HFFc6 (cell line): Measurements from ENCODE around the gene LFNG. TPM values are rescaled to one million over a fixed set of nuclear protein-coding genes. Genes with fewer than 3 reads are reported as not detected.
A peak's percentile ranks its signal among the peaks of the same experiment; 100 is the strongest.

ENCODE experiments used
- DNase-seq: peaks from one replicate; pipeline ENCODE4 v3.0.0-alpha.2; 2018
- H3K27ac Mint-ChIP-seq: 2 replicates; pipeline ENCODE4 v1.8.0; 2020; ENCODE audit warnings: mild to moderate bottlenecking, mixed read lengths
- H3K27me3 Mint-ChIP-seq: 2 replicates; pipeline ENCODE4 v1.8.0; 2021; ENCODE audit warnings: mild to moderate bottlenecking, moderate library complexity, mixed read lengths; ENCODE audit not compliant: insufficient read depth
- H3K36me3 Mint-ChIP-seq: 2 replicates; pipeline ENCODE4 v1.8.0; 2021; ENCODE audit warnings: low read depth, mixed read lengths
- H3K4me1 Mint-ChIP-seq: 2 replicates; pipeline ENCODE4 v1.8.0; 2020; ENCODE audit warnings: low read depth, mixed read lengths
- H3K4me3 Mint-ChIP-seq: 2 replicates; pipeline ENCODE4 v1.8.0; 2020; ENCODE audit warnings: mild to moderate bottlenecking, moderate library complexity, mixed read lengths
- H3K9me3 Mint-ChIP-seq: 2 replicates; pipeline ENCODE4 v1.8.0; 2020; ENCODE audit warnings: mild to moderate bottlenecking, mixed read lengths
- CTCF ChIP-seq: fragments of 200-600 bp; sonication (generic); IDR thresholded peaks from 2 replicates; pipeline ENCODE4 v1.5.0; 2021; ENCODE audit warnings: antibody characterized with exemption, mild to moderate bottlenecking
- total RNA-seq, 6 experiments: library from RNA; stranded (reverse); fragmentation: NEBNext Ultra II Directional; extraction: Animal tissue kit (Norgen Biotek cat#: 25700); gene quantifications; 2 replicates in 1 of 6; 3 replicates in 5 of 6; pipeline ENCODE4 v1.2.3, GENCODE V29; 2021

Gene LFNG
- total RNA-seq, 6 experiments from 2014 or later, result 8.6 to 11.7 (median 9.6) TPM

- Mint-ChIP-seq H3K36me3 (no peaks in the 10 kb centered on the region; the same call in 1 of the 2 replicates), H3K9me3 (no peaks in the 10 kb centered on the region), H3K27ac (peak overlapping the region; percentile 25; the same call in 1 of the 2 replicates), H3K4me3 (peak overlapping the region; percentile 91), H3K4me1 (peaks cover 52% of the 10 kb centered on the region), H3K27me3 (peaks cover 2% of the 10 kb centered on the region)
- peak; percentile 45 for DNase-seq
- TF ChIP-seq CTCF, result no peak
Observed at GRCh38 chr7:2520761-2521290, 1.3 kb downstream of the LFNG start.

- peaks cover 47% of the 10 kb centered on the region for H3K4me1 Mint-ChIP-seq
- no peaks in the 10 kb centered on the region for H3K9me3 Mint-ChIP-seq
Observed at GRCh38 chr7:2521341-2521745, 1.8 kb downstream of the LFNG start.

GRCh38 chr7:2521952-2522591 is 2.5 kb downstream of the LFNG start:
- no peaks in the 10 kb centered on the region for H3K9me3 Mint-ChIP-seq
- peaks cover 2% of the 10 kb centered on the region for H3K27me3 Mint-ChIP-seq
- H3K27ac Mint-ChIP-seq, result peak overlapping the region; percentile 70
- H3K4me3 Mint-ChIP-seq, result peak overlapping the region; percentile 91
- TF ChIP-seq CTCF, result peak; percentile 45
- H3K36me3 Mint-ChIP-seq, result no peaks in the 10 kb centered on the region; the same call in 1 of the 2 replicates
- H3K4me1 Mint-ChIP-seq, result peaks cover 41% of the 10 kb centered on the region
- peak; percentile 38 for DNase-seq

More at GRCh38 chr7:2521341-2521745, 1.8 kb downstream of the LFNG start:
- Mint-ChIP-seq H3K27me3 (peaks cover 2% of the 10 kb centered on the region), H3K27ac (peak overlapping the region; percentile 70), H3K36me3 (no peaks in the 10 kb centered on the region; the same call in 1 of the 2 replicates), H3K4me3 (peak overlapping the region; percentile 91)
- TF ChIP-seq CTCF, result no peak
- no peak for DNase-seq

GRCh38 chr7:2522780-2523433 is 3.3 kb downstream of the LFNG start:
- no peak for TF ChIP-seq CTCF
- peaks cover 41% of the 10 kb centered on the region for H3K4me1 Mint-ChIP-seq
- H3K9me3 Mint-ChIP-seq, result no peaks in the 10 kb centered on the region
- H3K36me3 Mint-ChIP-seq, result no peaks in the 10 kb centered on the region; the same call in 1 of the 2 replicates
- H3K27me3 Mint-ChIP-seq, result peaks cover 2% of the 10 kb centered on the region
- DNase-seq, result peak; percentile 79
- H3K27ac Mint-ChIP-seq, result peak overlapping the region; percentile 81
- peak overlapping the region; percentile 91 for H3K4me3 Mint-ChIP-seq

DNA sequence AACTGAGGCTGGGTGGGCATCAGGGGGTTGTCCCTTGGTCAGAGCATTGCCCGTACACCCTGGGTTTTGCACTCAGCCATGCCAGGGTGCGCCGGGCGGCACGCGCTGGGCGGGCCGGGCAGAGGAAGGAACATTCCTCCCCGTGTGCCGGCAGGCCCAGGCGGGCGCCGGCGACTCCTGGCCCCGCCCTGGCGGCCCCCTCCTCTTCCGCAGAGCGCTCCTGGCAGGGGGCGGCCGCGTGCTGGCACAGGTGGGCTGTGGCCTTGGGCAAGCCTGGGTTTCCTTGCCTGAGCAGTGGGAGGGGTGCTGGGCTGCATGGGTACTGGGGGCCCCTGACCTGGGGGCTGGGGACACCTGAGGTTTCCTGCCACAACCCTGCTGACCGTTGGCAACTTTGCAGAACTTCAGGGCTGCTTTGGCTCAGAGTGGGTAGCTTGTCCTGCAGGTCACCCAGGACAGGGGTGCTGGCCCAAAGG is 3.9 kb downstream of the LFNG start:
- Mint-ChIP-seq H3K27ac (peak overlapping the region; percentile 81), H3K36me3 (no peaks in the 10 kb centered on the region; the same call in 1 of the 2 replicates)
- DNase-seq, result no peak

More for the DNA sequence above, 3.9 kb downstream of the LFNG start:
- H3K9me3 Mint-ChIP-seq, result no peaks in the 10 kb centered on the region
- peaks cover 2% of the 10 kb centered on the region for H3K27me3 Mint-ChIP-seq
- no peak for TF ChIP-seq CTCF
- peak overlapping the region; percentile 91 for H3K4me3 Mint-ChIP-seq
- H3K4me1 Mint-ChIP-seq, result peaks cover 42% of the 10 kb centered on the region
